GM12873 (cell line): Measurements from ENCODE around the gene TMPRSS11A.
A peak's percentile ranks its signal among the peaks of the same experiment; 100 is the strongest.

Experiments used
- CTCF ChIP-seq: IDR thresholded peaks from 2 replicates; pipeline ENCODE4 v1.5.1; 2012; ENCODE audit warnings: low read depth, mild to moderate bottlenecking, moderate library complexity, low read length, control low read depth; ENCODE audit not compliant: insufficient read depth; ENCODE audit errors: missing control alignments

The TMPRSS11A gene

GRCh38 chr4:67879486-67879885 lies 83.8 kb downstream of the TMPRSS11A start:
- TF ChIP-seq CTCF = no peak

GRCh38 chr4:67877086-67877485 lies 86.2 kb downstream of the TMPRSS11A start:
- TF ChIP-seq CTCF = no peak

GRCh38 chr4:67874986-67875385 lies 88.3 kb downstream of the TMPRSS11A start:
- no peak for TF ChIP-seq CTCF

- TF ChIP-seq CTCF = no peak
Measured at GRCh38 chr4:67873116-67873515, 90.2 kb downstream of the TMPRSS11A start.

- TF ChIP-seq CTCF = peak; percentile 55
Measured at GRCh38 chr4:67871867-67872266, 91.4 kb downstream of the TMPRSS11A start.

- no peak for TF ChIP-seq CTCF
Measured at GRCh38 chr4:67869580-67870190, 93.6 kb downstream of the TMPRSS11A start.

GRCh38 chr4:67861513-67861912 lies 101.8 kb downstream of the TMPRSS11A start:
- TF ChIP-seq CTCF = no peak
